GM12801 (cell line): ENCODE measurements around the gene DLX3.

Source experiments
- CTCF ChIP-seq: IDR thresholded peaks from one replicate; pipeline ENCODE4 v1.5.1; 2011; ENCODE audit warnings: control low read depth; ENCODE audit not compliant: insufficient read length; ENCODE audit errors: extremely low read depth

Gene DLX3

GRCh38 chr17:49963626-49964302 lies 31.3 kb downstream of the DLX3 start:
- no peak for TF ChIP-seq CTCF

- TF ChIP-seq CTCF, result no peak
Observed at GRCh38 chr17:49963309-49963625, 31.8 kb downstream of the DLX3 start.

GRCh38 chr17:49962599-49963308 lies 32.3 kb downstream of the DLX3 start:
- no peak for TF ChIP-seq CTCF

GRCh38 chr17:49959183-49959935 lies 35.7 kb downstream of the DLX3 start:
- TF ChIP-seq CTCF, result no peak

- TF ChIP-seq CTCF, result no peak
Observed at GRCh38 chr17:49958723-49959122, 36.3 kb downstream of the DLX3 start.

- no peak for TF ChIP-seq CTCF
Observed at GRCh38 chr17:49957350-49957749, 37.7 kb downstream of the DLX3 start.

- TF ChIP-seq CTCF, result no peak
Observed at GRCh38 chr17:49956780-49957179, 38.2 kb downstream of the DLX3 start.
